ENCODE measurements around the gene SMAD2. TPM values are rescaled to one million over a fixed set of nuclear protein-coding genes. Genes with fewer than 3 reads are reported as not detected.

SMAD2 gene
- total and polyA plus RNA-seq, 2 of the 8 experiments (the other 6 are each of a cell fraction or from before 2014, with no cell fraction given), result 28.4 to 124 TPM

- no peak for TF ChIP-seq CHD7 (IDR thresholded peaks at IDR 0.05; ENCODE audit: insufficient replicate concordance, low read length)
Measured at GRCh38 chr18:47832348-47832747, 98.1 kb downstream of the SMAD2 start (continued).
